Calu3 (cell line): ENCODE results near the gene SEL1L3. TPM values are rescaled to one million over a fixed set of nuclear protein-coding genes. Genes with fewer than 3 reads are reported as not detected.

Source experiments
- BruUV-seq: library from RNA; stranded (reverse); fragments of 400-500 nt; replicated peaks from 2 replicates; lab custom pipeline; 2021; lab: Mats Ljungman, UMichigan
- CTCF ChIA-PET: fragments of 300-600 bp; sonication (Branson Sonifier 250); formaldehyde crosslinking; loops from one replicate; lab custom pipeline; 2022; ENCODE audit warnings: antibody characterized with exemption; lab: Charles Lee
- DNase-seq: peaks from one replicate; pipeline ENCODE4 v3.0.0; 2022
- H3K27ac Mint-ChIP-seq: one replicate; pipeline ENCODE4 v1.8.0; 2022; ENCODE audit warnings: mixed read lengths; ENCODE audit not compliant: unreplicated experiment
- H3K27me3 Mint-ChIP-seq: one replicate; pipeline ENCODE4 v1.8.0; 2022; ENCODE audit warnings: mixed read lengths; ENCODE audit not compliant: unreplicated experiment
- H3K36me3 Mint-ChIP-seq: one replicate; pipeline ENCODE4 v1.8.0; 2022; ENCODE audit warnings: mild to moderate bottlenecking, moderate library complexity, mixed read lengths; ENCODE audit not compliant: insufficient read depth, unreplicated experiment
- H3K4me1 Mint-ChIP-seq: one replicate; pipeline ENCODE4 v1.8.0; 2022; ENCODE audit warnings: mild to moderate bottlenecking, low read depth, mixed read lengths; ENCODE audit not compliant: unreplicated experiment
- H3K4me3 Mint-ChIP-seq: one replicate; pipeline ENCODE4 v1.8.0; 2022; ENCODE audit warnings: mild to moderate bottlenecking, low read depth, moderate library complexity, mixed read lengths; ENCODE audit not compliant: unreplicated experiment
- H3K9me3 Mint-ChIP-seq: one replicate; pipeline ENCODE4 v1.8.0; 2022; ENCODE audit warnings: low read depth, mixed read lengths; ENCODE audit not compliant: unreplicated experiment
- intact Hi-C: fragments of 100-400 bp; cut with micrococcal nuclease; formaldehyde crosslinking; loops from one replicate; pipeline ENCODE4 v1.10.0; 2022; ENCODE audit not compliant: unreplicated experiment
- total RNA-seq: library from RNA; stranded (reverse); gene quantifications from 2 replicates; pipeline ENCODE4 v1.2.3, GENCODE V29; 2022
- TF ChIP-seq, protein P1 (sequence below): fragments of 200-600 bp; IDR thresholded peaks from one replicate; pipeline ENCODE4 v1.8.0; 2022; ENCODE audit warnings: antibody characterized with exemption; ENCODE audit not compliant: unreplicated experiment

The SEL1L3 gene
- total RNA-seq, 1 experiment from 2014 or later, result 120 TPM

DNA sequence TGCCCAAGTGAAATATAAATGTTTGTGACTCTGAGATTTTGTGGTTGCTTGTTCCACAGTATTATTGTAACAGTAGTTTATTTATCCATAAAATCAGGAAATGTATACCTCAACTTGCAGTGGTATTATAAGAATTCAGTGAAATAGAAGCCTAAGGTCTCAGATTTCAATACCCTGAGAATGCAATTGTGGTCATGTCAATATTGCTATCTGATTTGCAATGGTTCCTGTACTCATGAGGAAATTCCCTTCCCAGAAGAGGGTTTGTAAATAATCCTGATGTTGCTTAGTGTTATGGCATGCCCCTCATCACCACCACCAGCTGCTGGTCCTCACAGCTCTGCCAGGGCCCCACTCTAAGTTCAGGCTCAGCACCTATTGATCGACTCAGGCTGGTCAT lies 139.4 kb downstream of the SEL1L3 start:
- Mint-ChIP-seq H3K4me1 (no peaks in the 10 kb centered on the region), H3K36me3 (no peaks in the 10 kb centered on the region), H3K27ac (no peak overlapping the region), H3K4me3 (no peak overlapping the region), H3K27me3 (no peaks in the 10 kb centered on the region), H3K9me3 (no peaks in the 10 kb centered on the region)
- intact Hi-C loops, result no loop called here
- CTCF ChIA-PET, result interaction anchor here (1.8 kb wide), 1 partner anchor 282 kb away, joined by 4 read pairs; no protein-coding TSS in a partner anchor
- DNase-seq, result peak; percentile 5
- no TSS peak for BruUV-seq
- TF ChIP-seq, protein P1, sequence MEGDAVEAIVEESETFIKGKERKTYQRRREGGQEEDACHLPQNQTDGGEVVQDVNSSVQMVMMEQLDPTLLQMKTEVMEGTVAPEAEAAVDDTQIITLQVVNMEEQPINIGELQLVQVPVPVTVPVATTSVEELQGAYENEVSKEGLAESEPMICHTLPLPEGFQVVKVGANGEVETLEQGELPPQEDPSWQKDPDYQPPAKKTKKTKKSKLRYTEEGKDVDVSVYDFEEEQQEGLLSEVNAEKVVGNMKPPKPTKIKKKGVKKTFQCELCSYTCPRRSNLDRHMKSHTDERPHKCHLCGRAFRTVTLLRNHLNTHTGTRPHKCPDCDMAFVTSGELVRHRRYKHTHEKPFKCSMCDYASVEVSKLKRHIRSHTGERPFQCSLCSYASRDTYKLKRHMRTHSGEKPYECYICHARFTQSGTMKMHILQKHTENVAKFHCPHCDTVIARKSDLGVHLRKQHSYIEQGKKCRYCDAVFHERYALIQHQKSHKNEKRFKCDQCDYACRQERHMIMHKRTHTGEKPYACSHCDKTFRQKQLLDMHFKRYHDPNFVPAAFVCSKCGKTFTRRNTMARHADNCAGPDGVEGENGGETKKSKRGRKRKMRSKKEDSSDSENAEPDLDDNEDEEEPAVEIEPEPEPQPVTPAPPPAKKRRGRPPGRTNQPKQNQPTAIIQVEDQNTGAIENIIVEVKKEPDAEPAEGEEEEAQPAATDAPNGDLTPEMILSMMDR, result no peak

DNA sequence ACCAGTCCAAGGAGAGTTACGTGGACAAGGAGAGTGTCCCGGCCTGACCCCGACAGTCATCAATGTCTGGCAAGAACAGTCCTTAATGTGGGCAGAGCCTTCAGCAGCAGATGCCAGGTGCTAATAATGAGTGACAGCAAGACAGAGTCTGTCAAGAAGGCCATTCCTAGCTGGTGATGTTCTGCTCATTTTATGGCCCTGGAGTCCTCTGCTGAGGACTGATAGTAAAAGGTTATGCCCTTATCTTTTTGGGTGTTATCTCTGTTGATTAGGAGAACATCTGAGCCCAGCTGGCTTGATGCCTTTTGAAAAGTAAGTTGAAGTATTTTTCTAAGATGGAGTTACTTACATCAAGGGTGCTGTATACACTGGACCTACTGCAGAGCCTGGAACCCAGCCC lies 139.8 kb downstream of the SEL1L3 start:
- CTCF ChIA-PET, result interaction anchor here (1.8 kb wide), 1 partner anchor 282 kb away, joined by 4 read pairs; no protein-coding TSS in a partner anchor
- H3K4me1 Mint-ChIP-seq, result no peaks in the 10 kb centered on the region
- DNase-seq, result no peak
- no TSS peak for BruUV-seq
- intact Hi-C loops, result no loop called here
- H3K9me3 Mint-ChIP-seq, result no peaks in the 10 kb centered on the region
- TF ChIP-seq, protein P1, result no peak
- H3K27ac Mint-ChIP-seq, result no peak overlapping the region
- H3K4me3 Mint-ChIP-seq, result no peak overlapping the region
- no peaks in the 10 kb centered on the region for H3K36me3 Mint-ChIP-seq
- H3K27me3 Mint-ChIP-seq, result no peaks in the 10 kb centered on the region

DNA sequence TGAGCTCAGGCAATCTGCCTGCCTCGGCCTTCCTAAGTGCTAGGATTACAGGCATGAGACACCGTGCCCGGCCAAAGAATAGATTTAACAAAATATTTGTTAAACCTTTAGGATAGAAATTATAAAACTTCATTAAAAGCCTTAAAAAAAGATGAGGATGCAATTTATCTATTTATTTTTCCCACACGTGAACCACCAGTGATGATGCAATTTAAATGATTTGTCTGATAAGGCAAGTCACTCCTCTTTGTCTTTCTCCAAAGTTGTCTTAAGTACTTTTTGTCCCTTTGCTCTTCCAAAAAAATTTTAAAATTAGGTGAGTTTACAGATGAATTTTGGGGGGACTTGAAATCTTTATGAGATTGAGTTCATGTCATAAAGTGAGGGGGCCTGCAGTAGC lies 149.0 kb downstream of the SEL1L3 start:
- intact Hi-C loops, result no loop called here
- Mint-ChIP-seq H3K4me1 (peaks cover 3% of the 10 kb centered on the region), H3K27ac (no peak overlapping the region), H3K36me3 (no peaks in the 10 kb centered on the region), H3K9me3 (no peaks in the 10 kb centered on the region), H3K27me3 (no peaks in the 10 kb centered on the region), H3K4me3 (no peak overlapping the region)
- DNase-seq, result no peak
- TF ChIP-seq, protein P1, result no peak
- no TSS peak for BruUV-seq
- CTCF ChIA-PET, result no interaction called here

DNA sequence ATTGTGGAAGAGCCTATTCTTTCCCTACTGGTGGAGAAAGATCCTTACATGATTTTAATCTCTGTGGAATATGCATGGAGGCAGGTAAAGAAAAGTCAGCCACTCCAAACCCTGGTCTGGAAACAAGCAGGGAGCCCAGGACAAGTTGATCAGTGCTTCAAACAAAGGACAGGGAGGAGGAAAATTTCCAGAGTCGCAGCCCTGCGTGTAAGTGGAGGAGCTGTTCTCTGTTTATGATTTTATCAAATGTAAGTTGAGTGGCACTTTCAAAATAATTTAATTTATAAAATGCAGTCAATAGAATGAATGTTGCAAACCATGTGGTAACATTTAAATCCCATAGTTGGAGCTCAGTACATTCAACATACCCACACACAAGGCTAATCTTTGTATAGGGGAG lies 150.2 kb downstream of the SEL1L3 start:
- intact Hi-C loops, result no loop called here
- no peaks in the 10 kb centered on the region for H3K36me3 Mint-ChIP-seq
- CTCF ChIA-PET, result no interaction called here
- H3K9me3 Mint-ChIP-seq, result no peaks in the 10 kb centered on the region
- DNase-seq, result no peak
- H3K27ac Mint-ChIP-seq, result no peak overlapping the region
- no peak overlapping the region for H3K4me3 Mint-ChIP-seq
- BruUV-seq, result no TSS peak
- H3K27me3 Mint-ChIP-seq, result no peaks in the 10 kb centered on the region
- TF ChIP-seq, protein P1, result no peak
- H3K4me1 Mint-ChIP-seq, result peaks cover 9% of the 10 kb centered on the region
